HS-5 (cell line): ENCODE results near the gene MBD5.

Source experiments
- DNase-seq: peaks from one replicate; pipeline ENCODE4 v3.0.0-alpha.2; 2012; ENCODE audit warnings: low read depth

MBD5 gene

GRCh38 chr2:148475626-148476025 is 454.7 kb downstream of the MBD5 start:
- no peak for DNase-seq

DNA sequence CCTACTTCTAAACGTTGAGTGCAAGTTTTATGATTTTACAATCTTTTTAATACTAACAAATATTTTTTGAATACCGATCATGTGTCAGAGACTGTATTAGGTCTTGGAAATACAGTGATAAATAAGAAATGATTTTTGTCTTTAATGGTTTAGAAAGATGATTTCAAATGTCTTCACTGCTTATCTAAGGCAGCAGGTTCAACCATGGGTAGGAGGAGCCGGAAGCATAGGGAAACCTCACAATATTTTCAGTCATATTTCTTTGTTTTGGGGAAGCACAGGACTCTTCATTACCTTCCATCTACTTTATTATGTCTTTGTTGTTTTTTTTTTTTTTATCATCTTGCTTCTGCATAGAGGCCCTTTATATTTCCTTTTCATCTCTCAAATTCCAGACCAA is 458.5 kb downstream of the MBD5 start:
- DNase-seq, result no peak

- no peak for DNase-seq
These were observed 462.8 kb downstream of the MBD5 start for GRCh38 chr2:148483665-148484064.

DNA sequence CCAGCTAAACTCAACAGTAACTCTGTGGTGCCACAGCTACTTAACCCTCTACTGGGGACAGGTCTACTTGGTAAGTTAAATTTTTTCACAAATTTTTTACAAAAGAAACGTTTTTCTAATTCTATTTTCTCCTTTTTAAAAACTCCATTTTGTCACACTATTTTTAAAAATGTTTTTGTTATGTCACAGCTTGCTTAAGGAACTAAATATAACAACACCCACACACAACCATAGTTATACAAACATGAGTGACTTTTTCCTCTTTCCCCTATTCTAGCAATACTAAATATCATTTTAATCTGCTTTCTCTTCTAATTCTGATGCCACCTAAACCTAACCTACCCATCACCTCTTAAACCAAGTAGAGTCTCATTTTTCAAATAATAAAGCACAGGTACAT is 463.2 kb downstream of the MBD5 start:
- DNase-seq, result no peak

DNA sequence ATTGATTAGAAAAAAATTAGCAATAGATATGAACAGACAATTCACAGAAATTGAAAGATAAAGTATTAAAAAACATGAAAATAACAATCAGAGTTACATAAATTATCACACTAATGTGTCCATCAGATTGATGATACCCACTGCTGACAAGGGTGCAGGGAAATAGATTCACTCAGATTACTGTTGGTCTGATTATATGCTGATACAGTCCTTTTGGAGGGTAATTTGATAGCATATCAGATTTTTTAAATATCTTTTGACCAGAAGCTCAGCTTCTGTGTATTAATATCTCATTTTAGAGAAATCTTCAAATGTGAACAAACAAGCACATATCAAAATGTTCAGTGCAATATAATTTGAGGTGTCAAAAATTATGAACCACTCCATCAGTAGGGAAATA is 465.8 kb downstream of the MBD5 start:
- no peak for DNase-seq

DNA sequence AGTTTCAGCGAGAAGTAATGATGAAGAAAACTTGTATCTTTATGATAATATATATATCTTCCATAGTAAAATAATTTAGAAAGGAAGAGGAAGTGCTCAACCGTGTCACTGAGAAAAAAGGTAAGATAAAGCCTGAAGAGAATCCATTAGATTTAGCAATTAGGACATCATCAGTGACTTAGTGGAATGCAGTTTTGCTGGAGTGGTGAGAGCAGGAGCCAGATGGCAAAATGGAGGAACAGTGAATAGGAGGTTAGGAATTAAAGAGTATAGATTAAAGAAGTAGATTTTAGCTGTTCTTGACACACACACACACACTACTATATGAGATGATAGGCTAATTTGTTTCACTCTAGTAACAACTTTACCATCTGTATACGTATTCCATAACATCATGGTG is 466.5 kb downstream of the MBD5 start:
- no peak for DNase-seq

DNA sequence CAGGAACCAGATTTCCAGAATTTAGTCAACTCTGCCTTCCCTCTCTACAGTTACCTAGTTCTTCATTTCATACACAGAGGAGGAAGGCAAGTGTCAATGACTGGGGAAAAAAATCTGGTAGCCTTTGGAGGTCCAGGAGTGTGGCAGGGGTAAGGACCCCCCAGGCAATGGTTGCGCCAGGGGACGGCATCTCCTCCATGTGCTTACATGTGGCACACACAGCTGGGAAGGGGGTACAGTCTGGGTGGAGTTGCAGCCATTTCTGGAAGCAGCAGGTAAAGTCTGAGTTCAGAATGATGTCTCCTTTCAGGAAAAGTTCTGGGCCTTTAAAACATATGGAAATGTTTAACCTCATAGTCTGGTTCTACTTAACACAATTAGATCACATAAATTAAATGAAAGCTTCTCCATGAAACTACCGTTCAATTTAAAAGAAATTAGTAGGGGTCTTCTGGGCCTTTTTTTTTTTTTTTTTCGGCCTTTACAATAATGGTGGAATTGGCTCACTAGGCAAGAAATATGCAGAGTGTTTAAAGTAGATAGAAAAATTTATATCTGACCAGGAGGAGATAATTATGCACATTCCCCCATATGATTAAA is 470.0 kb downstream of the MBD5 start:
- no peak for DNase-seq

DNA sequence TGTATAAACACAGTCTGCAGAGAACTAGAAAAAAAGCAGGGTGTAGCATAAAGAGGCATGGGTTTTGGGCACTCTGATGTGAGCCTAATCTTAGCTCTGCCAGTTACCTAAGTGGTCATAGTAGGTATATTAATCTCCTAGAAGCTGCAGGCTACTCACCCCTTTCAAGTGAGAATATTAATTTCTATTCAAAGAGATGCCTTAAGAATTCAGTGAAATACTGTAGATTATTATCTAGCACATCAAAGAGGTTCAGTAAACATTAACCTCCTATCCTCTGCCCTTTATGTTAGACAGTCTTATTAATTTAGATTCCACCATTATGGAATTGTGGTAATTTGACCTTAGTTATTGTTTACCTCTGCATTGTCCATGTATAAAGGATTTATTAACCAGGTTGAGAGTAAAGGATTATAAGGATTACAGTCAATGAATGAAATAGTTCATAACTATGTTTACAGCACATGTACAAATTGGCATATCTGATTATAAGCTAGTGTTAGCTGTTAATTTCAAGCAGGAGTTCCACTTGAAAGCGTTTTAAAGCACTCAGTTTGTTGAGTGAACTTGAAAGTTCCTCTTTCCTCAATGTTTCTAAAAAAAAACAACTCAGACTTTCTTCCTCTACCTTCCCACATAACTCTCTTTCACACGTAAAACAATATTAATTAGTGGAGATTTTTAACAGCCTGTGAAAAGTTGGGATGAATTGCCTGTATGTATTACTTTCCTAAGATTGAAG is 473.1 kb downstream of the MBD5 start:
- DNase-seq, result no peak

DNA sequence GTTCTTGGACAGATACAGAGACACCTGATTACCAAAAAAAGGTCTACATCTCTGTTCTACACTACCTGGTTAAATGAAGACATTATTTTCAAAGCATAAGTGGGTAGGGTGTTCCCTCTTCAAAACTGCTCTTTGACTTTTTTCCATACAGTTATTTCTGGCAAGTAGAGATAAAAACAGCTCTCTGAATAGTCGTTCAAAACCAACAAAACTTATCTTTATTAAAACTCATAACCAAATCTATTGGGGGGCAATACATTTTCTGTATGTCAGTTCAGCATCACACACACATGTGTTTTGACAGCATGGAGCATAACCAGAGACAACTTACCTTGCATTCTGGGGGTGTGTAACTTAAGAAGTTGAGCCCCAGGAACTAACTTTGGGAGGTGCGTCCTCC is 474.7 kb downstream of the MBD5 start:
- DNase-seq, result no peak

- DNase-seq, result no peak
These were observed 480.7 kb downstream of the MBD5 start for GRCh38 chr2:148501545-148501944.

- no peak for DNase-seq
These were observed 482.6 kb downstream of the MBD5 start for GRCh38 chr2:148503516-148503915.

DNA sequence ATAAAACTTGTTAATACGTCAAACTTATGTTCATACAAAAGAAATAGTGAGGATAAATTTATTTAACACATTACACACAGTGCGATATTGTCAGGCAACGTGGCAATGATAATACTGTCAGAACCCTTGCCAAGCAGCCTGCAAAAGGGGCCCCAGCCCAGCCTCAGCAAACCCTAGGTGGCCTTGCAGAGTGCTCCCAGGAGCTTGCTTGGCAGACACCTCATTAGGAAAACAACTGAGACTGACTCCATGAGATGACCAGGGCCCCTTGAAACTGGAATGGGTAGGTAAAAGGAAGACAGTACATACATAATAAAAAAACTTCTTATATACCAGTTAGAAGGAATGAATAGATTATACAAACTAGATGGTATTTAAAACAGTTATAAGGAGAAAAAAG is 487.1 kb downstream of the MBD5 start:
- DNase-seq, result no peak

DNA sequence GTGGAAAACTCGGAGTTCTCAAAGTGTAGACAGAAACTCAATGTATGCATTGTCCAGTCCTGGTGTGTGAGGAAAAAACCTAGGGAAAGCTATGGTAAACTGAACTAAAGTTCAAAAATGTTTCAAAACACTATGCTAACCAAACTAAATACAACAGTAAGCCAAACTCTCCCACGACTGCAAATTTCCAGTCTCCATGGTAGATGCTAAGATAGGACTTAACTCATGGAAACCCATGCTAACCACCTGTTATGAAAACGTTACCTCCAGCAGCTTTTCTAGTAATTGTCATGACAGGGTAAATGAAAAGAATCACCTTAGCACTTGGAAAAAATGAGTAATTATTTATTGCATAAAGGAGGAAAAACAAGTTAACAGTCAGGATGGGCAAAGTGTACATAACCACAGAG is 488.0 kb downstream of the MBD5 start:
- DNase-seq, result no peak

DNA sequence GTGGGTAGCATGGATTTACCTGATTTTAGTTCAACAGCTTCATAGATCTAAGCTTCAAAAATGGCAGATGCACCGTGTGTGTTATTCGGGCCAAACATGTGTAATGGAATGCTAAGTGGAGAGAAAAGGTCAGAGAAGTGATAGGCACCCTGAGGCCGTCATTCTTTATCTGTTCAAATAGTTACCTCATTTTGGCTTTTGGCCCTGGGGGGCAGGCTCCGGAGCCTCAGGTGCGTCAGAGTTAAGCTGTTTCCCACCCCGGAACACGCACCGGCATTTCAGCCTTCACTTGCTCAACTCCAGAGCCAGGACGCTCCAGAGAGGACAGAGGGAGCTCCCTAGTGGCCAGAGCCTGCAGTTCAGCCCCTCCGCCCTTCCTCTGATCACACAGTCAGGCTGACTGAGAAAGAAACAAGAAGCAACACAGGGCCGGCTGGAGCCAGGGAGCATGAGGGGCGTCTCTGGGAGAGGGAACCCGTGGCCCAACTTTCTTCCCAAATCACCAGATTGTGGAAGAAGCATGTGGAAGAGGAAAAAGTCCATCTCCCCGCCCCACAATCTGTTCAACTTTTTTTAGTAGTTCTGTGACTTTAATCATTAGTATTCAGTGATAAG is 488.5 kb downstream of the MBD5 start:
- DNase-seq, result peak; percentile 64

- DNase-seq, result no peak
These were observed 491.0 kb downstream of the MBD5 start for GRCh38 chr2:148511883-148512282.

GRCh38 chr2:148512501-148512900 is 491.6 kb downstream of the MBD5 start:
- no peak for DNase-seq

DNA sequence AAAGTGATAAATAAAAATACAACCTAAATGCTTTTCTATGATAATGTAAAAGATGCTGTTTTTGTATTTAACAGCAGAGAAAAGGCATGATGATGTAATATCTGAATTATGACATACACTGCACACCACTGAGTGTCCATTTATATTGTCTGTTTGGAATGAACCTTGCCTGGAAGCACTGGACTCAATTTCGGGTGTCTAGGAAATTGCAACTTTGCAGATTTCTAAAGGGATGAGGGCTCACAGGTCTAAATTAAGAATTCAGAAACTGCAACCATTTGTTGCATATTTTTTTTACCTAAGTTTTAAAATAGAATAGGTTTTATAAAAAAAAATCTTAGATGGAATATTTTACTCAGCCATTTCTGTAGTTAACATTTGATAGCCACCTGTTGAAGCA is 492.5 kb downstream of the MBD5 start:
- no peak for DNase-seq

DNA sequence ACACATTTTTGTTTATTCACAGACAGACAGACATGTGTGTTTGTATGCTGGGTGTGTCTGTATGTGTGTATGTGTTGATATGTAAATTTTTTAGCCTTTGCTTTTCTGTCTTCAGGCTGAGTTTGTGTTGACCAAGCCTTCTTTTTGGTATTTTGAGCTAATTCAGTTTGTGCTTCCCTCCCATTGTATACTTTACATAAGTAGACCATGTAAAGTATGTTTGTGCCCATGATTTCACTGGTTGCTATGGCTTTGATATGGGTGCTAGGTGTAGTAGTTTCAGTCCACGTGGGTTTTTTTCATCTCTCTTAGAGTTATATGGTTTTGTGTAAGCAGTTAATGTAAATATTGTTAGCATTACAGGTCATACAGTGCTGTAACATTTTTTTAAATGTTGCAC is 494.2 kb downstream of the MBD5 start:
- DNase-seq, result no peak

DNA sequence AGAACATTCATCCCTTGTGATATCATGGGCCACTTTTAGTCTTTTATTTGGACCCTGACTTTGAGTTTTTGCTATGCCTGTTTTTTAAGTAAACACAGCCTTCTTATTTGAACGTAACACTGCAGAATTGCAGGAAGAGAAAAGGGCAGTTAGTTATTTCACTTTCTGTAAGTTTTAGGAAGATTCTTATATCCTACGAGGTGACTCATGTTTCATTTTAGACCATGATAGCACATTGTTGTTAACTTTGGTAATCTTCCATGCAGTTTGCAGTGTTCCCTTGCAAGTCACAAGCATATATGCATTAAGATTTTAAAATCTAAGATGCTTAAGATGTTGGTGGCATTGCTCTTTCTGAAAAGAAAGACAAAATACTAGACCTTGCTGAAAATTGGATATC is 495.1 kb downstream of the MBD5 start:
- DNase-seq, result no peak

GRCh38 chr2:148517296-148517695 is 496.4 kb downstream of the MBD5 start:
- DNase-seq, result no peak

- no peak for DNase-seq
These were observed 496.9 kb downstream of the MBD5 start for GRCh38 chr2:148517822-148518221.

GRCh38 chr2:148519013-148519412 is 498.1 kb downstream of the MBD5 start:
- DNase-seq, result no peak

- no peak for DNase-seq
These were observed 500.3 kb downstream of the MBD5 start for GRCh38 chr2:148521181-148521580.

DNA sequence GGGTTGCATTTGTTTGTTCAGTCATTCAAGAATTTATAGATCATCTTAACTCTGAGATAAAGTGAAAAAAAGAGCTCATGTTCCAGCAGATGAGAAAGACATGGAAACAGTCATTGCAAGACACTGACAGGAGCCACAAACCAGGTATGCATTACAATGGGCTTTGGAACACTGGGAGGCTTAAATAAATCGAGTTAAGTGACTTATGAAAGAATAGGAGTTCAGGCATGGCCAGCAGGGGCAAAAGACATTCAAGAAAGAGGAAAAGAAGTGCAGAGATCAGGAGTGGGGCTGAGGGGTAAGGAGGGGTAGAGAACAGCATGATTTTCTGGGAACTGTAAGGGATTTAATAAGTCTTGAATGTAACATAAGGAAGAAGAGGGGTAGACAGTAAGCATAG is 502.4 kb downstream of the MBD5 start:
- no peak for DNase-seq
